WTC11 (cell line): ENCODE measurements around the gene PARD3B.

Source experiments
- ESRRA ChIP-seq: sonication (generic); formaldehyde crosslinking; IDR thresholded peaks from 2 replicates; pipeline ENCODE4 v1.8.1; 2022; ENCODE audit warnings: mild to moderate bottlenecking, missing genetic modification reagents, borderline replicate concordance
- SP1 ChIP-seq: sonication (generic); formaldehyde crosslinking; conservative IDR thresholded peaks from 2 replicates; pipeline ENCODE4 v1.8.1; 2022; ENCODE audit warnings: missing genetic modification reagents

DNA sequence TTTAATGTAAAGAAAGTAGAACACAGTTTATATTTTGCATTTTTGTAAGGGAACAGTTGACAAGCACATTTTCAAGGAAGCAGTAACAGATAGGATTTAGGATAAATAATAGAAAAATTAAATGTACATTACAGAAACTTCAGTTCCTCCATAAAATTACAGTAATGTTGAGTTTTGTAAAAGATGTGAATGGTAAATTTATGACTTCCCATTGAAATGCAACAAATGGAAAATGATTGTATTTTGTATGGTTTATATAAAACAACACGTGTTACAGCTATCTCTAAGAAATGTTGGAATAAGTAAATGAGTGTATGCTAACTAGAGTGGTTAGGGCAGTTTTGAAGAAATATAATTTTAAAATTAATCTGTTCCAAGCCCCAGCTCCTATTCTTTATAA lies 227.3 kb downstream of the PARD3B start:
- TF ChIP-seq SP1 (CRISPR knock-in tag) (no peak), ESRRA (no peak)
